GM12872 (cell line): ENCODE results near the gene EPAS1.

Experiments
- TF ChIP-seq, protein P1 (sequence below): IDR thresholded peaks from 3 replicates; pipeline ENCODE4 v1.5.1; 2011; ENCODE audit warnings: low read depth, mild to moderate bottlenecking, low read length, moderate library complexity; ENCODE audit not compliant: insufficient read depth

EPAS1 gene

DNA sequence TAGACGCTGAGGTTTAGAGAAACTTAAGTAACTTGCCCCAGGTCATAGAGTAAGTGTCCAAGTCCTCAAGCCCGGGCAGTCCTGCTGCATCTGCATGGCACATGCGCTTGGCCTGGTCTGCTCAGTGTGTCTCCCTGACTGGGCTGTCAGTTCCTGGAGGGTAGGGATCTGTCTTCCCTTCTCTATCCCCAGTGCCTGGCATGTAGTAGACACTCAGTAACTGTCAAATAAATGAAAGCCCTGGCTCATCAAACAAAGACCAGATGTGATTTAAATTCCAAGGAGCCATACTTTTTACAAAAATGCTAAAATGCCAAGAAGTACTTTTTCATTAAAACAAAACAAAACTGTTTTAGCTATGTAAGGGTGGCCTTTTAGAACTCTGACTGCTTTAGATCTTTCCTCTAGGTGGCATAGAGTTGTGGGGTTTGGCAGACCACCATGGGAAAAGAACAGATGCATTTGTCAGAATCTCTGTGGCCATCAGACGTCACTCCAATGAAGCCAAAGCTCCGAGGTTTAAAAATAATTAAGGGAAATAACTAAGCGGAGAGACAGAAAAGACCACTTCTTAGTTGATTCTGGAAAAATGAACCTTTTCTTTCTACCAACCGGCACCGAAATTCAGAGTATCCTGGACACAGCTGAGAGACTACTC lies 34.0 kb downstream of the EPAS1 start:
- TF ChIP-seq, protein P1, sequence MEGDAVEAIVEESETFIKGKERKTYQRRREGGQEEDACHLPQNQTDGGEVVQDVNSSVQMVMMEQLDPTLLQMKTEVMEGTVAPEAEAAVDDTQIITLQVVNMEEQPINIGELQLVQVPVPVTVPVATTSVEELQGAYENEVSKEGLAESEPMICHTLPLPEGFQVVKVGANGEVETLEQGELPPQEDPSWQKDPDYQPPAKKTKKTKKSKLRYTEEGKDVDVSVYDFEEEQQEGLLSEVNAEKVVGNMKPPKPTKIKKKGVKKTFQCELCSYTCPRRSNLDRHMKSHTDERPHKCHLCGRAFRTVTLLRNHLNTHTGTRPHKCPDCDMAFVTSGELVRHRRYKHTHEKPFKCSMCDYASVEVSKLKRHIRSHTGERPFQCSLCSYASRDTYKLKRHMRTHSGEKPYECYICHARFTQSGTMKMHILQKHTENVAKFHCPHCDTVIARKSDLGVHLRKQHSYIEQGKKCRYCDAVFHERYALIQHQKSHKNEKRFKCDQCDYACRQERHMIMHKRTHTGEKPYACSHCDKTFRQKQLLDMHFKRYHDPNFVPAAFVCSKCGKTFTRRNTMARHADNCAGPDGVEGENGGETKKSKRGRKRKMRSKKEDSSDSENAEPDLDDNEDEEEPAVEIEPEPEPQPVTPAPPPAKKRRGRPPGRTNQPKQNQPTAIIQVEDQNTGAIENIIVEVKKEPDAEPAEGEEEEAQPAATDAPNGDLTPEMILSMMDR = no peak

DNA sequence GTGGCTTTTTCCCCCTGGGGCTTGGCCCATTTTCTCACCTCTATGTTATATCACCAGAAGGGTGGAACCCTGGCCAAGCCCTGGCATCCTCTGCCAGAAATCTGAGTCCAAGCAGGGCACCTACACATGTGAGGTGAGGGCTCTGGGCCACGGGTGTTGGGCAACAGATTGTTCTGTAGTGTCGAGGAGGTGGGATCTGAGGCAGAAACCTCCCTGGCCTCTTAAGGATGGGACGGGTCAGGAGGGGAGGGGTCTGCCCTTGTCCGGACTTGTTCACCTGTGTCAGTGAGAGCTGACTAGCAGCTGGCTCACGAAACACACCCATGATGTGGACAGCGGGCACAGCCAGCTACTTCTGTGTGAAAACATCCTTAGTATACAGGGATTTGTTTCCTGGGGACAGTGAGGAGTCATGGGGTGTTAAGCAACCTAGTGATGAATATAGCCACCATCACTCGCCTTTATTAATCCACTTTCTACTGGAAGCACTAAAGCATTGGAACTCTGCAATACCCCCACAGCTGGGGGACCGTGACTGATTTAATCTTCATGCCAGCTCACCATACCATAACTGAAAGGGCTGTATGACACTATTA lies 35.6 kb downstream of the EPAS1 start:
- TF ChIP-seq, protein P1 = no peak

- TF ChIP-seq, protein P1 = peak; percentile 35; the same call in 1 of the 3 replicates
These were observed 36.7 kb downstream of the EPAS1 start for GRCh38 chr2:46333912-46334311.

DNA sequence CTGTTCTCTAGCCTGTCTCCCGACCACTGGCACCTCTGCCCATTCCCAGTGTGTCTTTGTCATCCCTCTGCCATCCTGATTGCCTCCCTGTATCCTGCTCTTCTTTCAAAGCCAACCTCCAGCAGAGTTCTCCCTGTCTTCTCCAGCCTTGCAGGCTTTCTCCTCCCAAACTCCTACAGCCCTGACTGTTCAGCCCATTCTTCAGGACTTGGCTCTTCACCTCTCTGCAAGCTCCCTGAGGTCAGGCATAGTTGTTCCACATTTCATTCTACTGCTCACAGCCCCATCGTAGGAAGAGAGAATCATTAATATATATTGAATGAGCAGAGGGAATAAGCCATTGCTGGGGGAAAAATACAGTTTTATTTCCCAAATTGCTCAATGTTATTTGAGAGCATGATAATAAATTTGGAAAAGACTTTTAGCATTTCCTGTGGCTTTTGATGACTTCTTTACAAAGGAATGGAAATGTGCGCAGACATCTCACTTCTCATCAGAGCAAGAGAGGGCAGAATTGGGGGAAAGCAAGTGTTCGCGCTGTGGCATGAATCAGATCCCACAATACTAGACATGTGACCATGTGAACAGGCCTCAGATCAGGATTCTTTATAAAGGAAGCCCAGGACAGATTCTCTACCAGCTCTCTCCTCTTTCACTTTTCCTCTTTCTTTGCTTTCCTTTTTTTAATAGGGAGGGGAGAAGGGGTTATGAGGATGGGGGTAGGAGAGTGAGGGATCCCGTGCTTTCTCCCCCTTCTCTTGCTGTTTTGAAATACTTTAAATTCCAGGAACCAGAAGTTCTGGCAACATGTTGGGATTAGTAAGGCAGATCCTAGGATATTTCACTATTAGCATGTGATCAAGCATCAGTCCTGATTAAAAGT lies 37.4 kb downstream of the EPAS1 start:
- TF ChIP-seq, protein P1 = no peak

- TF ChIP-seq, protein P1 = no peak
These were observed 38.4 kb downstream of the EPAS1 start for GRCh38 chr2:46335391-46336282.

GRCh38 chr2:46336283-46336959 lies 39.2 kb downstream of the EPAS1 start:
- TF ChIP-seq, protein P1 = no peak
